ENCODE data around the gene POLDIP2.

POLDIP2 gene

DNA sequence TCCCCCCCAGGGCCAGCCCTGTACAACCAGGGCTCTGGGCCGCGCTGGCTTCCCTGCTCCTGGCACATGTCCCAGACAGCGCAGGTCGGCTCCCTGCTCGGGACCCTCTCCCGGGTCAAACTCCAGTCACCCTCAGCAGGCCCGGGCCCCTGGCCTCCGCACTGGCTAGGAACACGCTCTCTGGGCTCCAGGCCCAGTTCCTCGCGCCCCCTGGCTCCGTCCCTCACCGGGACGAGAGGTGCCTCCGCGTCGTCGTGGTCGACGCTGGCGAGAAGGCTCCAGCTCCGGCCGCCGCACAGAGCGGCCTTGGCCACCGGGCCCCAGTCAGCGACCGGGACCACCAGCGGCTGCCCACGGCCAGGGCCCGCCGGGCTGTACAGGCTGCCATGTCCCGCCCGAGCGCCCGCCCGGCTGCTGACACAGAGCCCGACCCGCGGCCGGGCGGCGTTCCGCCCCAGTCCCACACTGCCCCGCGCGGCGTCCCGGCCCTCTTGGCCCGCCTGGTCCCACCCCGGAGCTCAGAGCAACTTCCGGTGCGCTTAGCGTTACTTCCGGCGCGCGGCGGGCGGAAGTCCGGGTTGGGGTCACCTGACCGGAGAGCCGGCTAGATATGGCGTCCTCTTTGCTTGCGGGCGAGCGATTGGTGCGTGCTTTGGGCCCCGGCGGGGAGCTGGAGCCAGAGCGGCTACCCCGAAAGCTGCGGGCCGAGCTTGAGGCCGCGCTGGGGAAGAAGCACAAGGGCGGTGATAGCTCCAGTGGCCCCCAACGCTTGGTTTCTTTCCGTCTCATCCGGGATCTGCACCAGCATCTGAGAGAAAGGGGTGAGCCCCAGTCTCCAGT lies at the start of gene POLDIP2:
TSS of gene POLDIP2 (minus strand) at position 467 of the 840 bp plus-strand sequence. CDS start at position 388, 79 bp downstream.
- peak; percentile 73 for DNase-seq (ENCODE audit: low read depth)

- DNase-seq (ENCODE audit: low read depth), result no peak
These were observed 49.1 kb upstream of the POLDIP2 start for GRCh38 chr17:28406473-28406814.

- no peak for DNase-seq (ENCODE audit: low read depth)
These were observed 48.5 kb upstream of the POLDIP2 start, which contains the start of gene SLC46A1 for GRCh38 chr17:28405632-28406472. TSS of gene SLC46A1 (minus strand) at chr17:28406212. CDS start at chr17:28406114, 98 bp downstream.

- no peak for DNase-seq (ENCODE audit: low read depth)
These were observed 47.7 kb upstream of the POLDIP2 start for GRCh38 chr17:28404812-28405570.

DNA sequence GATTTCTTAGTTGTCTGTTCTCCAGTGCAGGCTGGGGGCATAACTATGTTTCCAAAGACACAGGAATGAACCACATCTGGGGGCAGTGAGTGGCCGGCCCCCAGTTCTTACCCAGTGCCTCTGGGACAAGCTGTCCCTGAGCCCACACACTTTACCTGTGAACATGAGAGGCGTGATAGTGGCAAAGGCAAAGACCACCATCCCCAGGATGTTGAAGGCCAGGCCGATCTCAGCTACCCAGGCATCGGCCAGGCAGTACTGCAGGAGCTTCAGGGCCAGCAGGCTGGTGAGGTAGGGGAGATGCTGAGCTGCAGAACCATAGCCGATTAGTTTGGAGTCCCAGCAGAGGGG lies 47.1 kb upstream of the POLDIP2 start:
- DNase-seq (ENCODE audit: low read depth), result no peak

- no peak for DNase-seq (ENCODE audit: low read depth)
These were observed 46.7 kb upstream of the POLDIP2 start for GRCh38 chr17:28404007-28404406.

DNA sequence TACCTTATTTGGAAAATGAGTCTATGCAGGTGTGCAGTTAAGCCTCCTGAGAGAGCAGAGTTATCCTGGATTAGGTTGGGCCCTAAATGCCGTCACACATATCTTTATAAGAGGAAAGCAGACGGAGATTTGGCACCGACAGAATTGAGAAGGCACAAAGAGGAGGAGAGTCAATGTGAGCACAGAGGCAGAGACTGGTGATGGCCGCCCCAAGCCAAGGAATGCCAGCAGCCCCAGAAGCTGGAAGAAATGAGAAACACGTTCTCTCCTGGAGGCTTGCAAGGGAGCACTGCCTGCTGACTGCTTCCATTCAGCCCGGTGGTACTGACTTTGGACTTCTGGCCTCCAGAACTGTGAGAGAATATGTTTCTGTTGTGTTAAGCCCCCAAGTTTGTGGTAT lies 45.5 kb upstream of the POLDIP2 start:
- no peak for DNase-seq (ENCODE audit: low read depth)

GRCh38 chr17:28402224-28402630 lies 44.9 kb upstream of the POLDIP2 start:
- DNase-seq (ENCODE audit: low read depth), result no peak

GRCh38 chr17:28399808-28400207 lies 42.5 kb upstream of the POLDIP2 start:
- DNase-seq (ENCODE audit: low read depth), result no peak

DNA sequence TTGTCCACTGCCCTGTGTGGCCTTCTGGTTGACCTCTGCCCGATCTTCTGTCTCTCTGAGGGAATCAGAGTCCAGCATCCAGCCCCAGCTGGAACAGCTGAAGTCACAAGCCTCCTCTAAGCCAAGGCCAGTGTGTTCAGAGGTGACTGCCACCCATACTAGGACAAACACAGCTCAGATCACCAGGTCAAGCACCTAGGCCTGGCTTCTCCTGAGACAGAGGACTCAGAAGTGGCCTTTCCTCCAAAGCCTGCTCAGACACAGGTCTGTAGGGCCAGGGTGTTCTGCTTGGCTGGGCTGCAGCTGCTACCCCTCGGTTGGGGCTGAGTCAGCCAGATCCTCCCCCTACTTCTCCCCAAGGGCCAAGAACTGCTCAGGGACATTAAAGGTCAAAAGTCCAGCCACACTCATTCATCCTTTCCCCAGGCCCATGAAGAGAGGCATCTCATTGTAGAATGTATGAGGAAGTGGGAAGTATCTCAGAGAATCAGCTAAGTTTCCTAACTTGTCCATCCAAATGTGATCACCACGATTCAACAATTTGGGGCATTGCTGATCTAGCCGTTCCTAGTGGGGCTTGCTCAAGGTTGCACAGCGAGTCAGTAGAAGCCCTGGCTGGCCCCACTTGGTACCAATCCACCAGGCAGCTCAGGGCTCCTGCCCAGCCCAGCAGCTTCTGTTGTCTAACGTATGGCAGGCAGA lies 41.1 kb upstream of the POLDIP2 start:
- no peak for DNase-seq (ENCODE audit: low read depth)

DNA sequence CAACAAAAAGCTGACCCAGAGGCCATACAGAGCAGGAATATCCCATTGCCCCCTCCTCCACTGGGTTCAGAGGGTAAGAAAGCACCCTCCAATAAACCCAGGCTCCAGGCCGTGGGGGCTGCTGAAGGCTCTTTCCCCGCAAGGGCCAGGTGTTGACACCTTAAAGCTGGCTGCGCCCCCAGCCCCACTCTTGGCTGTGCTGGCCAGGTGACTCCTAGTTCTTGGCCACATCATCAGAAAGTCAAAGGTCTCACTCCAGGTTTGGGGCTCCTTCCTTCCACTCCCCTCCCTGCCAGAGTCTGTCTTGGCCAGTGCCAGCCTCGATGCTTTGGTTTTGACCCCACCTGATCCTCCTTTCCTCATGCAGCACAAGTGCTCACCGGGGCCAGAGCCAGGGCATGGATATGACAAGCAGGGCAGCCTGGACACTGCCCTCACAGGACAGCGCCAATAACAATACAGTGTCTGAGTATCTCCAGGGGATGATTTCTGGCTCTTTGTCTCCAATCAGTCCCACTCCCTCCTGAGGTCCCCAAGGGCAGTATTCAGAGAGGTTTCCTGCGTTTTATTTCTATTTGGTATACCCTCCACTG lies 40.5 kb upstream of the POLDIP2 start:
- DNase-seq (ENCODE audit: low read depth), result no peak

- no peak for DNase-seq (ENCODE audit: low read depth)
These were observed 39.9 kb upstream of the POLDIP2 start for GRCh38 chr17:28397275-28397674.

DNA sequence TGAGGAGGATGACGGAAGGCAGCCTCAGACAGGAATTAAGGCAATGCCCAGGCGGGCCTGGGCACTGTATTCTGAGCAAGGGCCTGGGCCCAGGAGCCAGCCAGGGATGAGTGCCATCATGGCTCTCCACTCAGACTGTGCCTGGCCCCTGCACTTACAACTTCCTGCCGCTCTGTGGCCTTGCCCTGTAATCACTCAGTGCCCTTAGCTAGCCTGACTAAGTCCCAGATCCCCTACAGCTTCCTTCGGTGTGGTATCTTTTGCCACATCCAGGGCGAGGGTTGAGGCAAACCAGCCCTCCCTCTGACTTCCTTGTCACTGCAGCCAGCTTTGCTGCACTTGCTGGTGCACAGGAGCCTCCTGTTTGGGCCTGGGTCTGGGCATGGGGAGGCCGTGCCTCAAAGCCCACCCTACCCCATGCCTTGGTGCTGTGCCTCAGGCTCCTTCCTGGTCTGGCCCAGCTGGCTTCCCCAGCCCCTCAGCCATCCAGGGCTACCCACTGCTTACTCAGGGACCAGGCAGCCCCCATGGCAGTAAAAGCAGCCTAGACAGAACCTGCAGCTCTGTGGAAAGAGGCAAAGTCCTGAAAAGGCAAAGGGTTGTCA lies 39.4 kb upstream of the POLDIP2 start:
- peak; percentile 45 for DNase-seq (ENCODE audit: low read depth)

DNA sequence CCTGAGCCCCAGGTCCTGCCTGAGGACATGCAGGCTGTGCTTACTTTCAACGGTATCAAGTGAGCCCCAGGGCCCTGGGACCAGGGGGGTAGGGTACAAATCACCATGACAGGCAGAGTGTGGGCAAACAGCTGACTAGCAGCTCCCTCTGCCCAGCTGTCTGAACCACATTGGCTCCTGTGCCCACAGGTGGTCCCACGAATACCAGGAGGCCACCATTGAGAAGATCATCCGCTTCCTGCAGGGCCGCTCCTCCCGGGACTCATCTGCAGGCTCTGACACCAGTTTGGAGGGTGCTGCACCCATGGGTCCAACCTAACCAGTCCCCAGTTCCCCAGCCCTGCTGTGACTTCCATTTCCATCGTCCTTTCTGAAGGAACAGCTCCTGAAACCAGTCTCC lies 38.6 kb upstream of the POLDIP2 start:
- DNase-seq (ENCODE audit: low read depth), result no peak

DNA sequence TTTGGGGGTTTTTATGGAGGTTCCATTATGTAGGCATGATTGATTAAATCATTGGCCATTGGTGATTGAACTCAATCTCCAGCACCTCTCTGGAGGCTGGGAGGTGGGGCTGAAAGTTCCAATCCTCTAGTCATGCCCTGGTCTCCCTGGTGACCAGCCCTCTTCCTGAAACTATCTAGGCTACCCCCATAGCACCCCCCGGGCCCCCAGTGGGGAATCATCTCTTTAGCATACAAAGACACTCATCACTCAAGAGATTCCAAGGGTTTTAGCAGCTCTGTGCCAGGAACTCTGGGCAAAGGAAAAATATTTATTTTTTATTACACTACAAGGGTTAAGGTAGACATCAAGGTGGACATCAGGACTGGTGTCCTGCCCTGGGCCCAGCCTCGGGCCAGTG lies 38.1 kb upstream of the POLDIP2 start:
- DNase-seq (ENCODE audit: low read depth), result no peak

DNA sequence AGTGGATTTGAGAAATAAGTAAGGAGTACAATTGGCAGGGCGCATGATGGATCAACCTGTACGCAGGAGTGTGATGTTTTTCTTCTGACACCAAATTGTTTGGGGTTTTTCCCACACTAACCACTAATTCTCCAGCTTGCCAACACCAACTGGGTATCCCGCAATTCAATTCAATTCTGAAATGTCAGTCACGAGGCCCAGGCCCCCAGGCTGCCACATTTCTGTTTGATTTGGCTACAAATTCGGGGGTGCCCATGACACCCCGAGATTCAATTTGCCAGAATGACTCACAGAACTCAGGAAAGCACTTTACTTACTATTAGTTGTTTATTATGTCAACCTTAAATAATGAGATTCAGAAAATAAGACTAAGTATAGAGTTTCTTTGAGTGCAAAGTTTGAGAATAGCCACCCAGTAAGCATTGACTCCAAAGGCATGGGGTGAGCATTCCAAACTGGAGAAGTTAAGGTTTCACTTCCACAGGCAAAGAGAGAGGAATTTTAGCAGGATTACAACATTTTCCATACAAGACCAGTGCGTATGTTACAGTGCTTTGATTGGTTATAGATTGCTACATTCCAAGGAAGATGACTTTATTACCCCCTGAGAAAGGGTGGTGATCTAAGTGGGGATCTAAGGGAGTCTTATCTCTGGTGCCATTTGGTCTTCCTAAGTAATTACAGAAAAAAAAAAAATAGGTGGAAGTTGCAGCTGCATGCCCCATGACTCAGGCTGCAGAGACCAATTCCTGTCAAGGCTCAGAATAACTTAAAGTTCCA lies 37.2 kb upstream of the POLDIP2 start:
- no peak for DNase-seq (ENCODE audit: low read depth)

GRCh38 chr17:28392491-28392890 lies 35.2 kb upstream of the POLDIP2 start:
- DNase-seq (ENCODE audit: low read depth), result no peak

GRCh38 chr17:28391401-28391800 lies 34.1 kb upstream of the POLDIP2 start:
- DNase-seq (ENCODE audit: low read depth), result no peak

GRCh38 chr17:28390984-28391383 lies 33.7 kb upstream of the POLDIP2 start:
- DNase-seq (ENCODE audit: low read depth), result no peak

DNA sequence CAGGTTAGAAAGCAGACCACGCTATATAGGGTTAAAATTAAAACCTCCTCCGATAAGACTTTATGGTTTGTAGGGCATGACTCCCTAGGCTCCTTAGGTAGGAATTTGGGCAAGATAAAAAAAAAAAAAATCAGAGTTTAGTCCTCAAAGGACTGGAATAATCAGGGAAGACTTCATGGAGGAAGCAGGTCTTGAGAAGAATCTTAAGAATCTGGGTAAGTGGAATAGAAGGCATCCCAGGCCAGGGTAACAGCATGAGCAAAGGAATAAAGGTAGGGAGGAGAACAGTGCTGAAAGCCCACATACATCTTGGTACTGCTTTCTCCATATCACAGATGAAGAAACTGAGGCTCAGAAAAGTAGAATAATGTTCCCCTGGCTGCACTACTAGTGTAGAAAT lies 33.2 kb upstream of the POLDIP2 start:
- DNase-seq (ENCODE audit: low read depth), result no peak
